HG02623 (cell line): Measurements from ENCODE around the gene AIG1.

Experiments used
- ATAC-seq: cut with Tn5 transposase; IDR thresholded peaks from one replicate; pipeline ENCODE4 v1.9.1; 2021; ENCODE audit warnings: moderate library complexity; ENCODE audit not compliant: unreplicated experiment

AIG1 gene

GRCh38 chr6:143192766-143193165 lies 132.1 kb downstream of the AIG1 start:
- ATAC-seq = no peak

- ATAC-seq = no peak
These were observed 132.9 kb downstream of the AIG1 start for GRCh38 chr6:143193571-143194094.

DNA sequence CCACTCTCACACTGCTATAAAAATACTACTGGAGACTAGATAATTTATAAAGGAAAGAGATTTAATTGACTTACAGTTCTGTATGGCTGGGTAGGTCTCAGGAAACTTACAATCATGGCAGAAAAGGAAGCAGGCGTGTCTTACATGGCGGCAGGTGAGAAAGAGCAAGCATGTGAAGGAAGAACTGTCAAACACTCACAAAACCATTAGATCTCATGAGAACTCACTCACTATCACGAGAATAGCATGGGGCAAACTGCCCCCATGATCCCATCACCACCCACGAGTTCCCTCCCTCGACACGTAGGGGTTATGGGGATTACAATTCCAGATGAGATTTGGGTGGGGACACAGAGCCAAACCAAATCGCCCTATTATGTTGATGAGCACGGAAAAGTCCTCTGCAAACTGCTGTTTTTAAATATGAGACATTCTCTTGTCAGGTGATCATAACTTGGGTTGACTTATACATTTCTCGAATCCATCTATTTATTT lies 133.5 kb downstream of the AIG1 start:
- no peak for ATAC-seq

DNA sequence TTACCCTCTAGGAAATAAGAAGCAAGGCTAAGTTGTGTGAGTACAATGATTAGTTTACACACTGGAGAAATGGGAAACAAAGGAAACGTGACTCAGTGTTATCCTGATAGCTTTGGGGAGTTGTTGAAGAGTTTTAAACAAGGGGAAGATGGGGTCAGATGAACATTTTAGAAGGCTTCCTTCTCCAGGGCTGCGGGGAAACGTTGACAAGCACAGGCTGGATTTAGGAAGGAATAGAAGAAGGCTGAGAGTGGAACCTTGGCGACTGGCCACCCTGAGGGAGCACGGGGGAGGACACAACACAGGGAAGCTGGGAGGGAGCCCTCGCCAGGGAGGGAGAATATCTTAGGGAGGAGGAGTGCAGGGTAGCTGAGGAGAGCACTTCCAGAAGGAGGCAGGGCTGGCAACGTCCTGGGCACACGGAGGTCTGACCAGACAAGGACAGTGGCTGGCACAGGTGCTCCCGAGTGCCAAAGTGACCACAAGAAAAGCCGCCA lies 134.7 kb downstream of the AIG1 start:
- ATAC-seq = no peak

DNA sequence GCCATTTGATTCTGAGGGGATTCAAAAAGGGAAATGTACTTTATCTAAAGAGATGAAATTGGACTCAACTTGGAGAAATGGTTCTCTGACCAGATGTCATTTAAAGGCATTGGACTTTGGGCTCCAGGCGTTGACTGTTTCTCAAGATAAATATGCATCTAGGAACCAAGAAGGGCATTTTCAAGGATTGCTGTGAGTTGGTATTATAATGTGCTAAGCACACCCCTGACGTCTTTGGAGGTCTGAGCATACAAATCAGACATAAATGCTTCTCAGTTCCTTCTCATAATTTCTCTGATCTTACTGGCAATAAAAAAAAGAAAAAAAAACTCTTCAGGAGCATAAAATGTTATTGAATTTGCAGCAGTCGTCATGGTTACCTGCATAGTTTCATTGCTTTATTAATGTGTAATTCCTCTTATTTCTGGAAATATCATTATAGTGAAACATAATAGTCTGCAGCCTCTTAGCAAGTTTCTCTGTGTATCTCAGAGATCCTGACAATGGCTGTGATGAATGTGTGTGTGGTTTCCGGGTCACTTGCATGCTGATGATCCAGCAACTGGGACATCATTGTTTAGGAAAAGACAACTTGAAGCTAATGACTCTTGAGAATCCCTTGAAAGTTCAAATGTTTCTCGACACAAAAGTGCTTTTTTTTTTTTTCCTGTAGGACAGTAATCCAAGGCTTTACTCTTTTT lies 136.0 kb downstream of the AIG1 start:
- ATAC-seq = no peak

DNA sequence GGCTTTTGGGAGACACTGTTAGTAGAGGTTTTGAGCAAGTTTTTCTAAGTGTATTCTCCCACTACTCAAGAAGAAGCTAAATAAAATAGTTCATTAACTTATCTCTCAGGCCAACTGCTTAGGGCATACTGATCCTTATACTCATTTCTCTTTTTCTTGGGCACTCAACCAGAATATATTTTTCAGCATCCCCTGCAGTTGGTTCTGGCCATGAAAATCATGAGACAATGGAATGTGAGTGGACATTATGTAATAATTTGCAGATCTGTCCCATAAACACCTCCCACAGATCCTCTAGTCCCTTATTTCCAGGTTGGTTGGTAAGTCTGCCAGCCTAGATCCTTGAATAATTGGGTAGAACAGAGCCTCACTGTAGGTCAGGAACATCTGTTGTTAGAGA lies 136.7 kb downstream of the AIG1 start:
- no peak for ATAC-seq

DNA sequence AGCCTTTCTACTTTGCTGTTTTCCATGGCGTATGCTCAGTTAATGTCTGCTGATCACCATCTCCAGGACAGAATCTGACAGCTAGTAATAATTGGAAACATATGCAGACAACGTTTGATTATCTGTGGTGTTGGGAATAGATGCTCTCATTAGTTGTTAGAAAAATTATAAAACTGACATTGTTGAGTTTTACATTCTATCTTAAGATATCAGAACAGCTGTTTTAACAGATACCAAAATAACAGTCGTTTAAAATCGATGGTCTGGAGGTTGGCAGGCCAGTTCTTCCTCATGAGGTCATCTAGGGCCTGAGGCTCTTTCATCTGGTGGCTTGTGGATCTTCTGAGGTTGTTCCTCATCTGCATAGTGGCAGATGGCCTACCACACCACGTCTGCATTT lies 137.6 kb downstream of the AIG1 start:
- ATAC-seq = no peak

GRCh38 chr6:143199291-143199690 lies 138.6 kb downstream of the AIG1 start:
- ATAC-seq = no peak

DNA sequence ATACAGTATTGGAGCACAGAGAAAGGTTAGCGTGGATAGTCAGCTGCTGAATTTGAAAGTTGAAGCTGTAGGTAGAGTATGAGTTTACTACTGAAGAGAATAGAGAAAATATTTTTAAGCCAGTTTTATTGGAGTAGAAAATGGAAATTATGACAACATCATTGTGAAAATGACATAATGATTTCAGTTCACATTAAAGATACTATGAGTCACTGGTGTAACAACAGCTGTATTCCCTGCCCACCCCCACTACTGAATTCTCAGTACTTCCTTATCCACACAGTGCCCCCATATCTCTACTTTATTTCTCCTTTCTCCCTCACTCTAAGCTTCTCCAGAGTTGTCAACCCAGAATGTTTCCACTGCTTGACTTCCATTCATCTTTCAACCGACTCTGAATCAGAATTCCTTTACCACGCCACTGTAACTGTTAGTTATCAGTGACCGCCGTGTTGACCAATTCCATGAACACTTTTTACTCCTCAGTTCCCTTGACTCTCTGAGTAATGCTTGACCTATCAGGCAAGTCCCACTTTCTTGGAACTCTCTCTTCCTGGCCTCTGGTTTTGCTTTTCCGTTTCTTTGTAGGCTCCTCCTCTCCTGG lies 139.6 kb downstream of the AIG1 start:
- no peak for ATAC-seq

DNA sequence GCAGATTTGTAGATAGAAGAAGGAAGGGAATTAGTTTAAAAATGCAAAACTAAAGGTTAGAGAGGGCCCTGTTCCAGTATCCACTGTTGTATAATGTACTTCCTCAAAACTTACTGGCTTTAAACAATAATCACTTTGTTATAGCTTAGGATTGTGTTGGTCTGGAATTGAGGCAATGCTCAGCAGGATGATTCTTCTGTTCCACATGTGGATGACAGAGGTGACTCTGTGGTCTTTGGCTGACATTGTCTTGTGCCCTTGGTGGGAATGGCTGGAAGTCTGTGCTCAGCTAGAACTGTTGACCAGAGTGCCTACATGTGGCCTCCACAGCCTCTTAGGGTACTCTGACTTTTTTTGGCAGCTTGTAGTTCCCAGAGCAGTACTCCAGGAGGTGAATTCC lies 143.4 kb downstream of the AIG1 start:
- no peak for ATAC-seq

DNA sequence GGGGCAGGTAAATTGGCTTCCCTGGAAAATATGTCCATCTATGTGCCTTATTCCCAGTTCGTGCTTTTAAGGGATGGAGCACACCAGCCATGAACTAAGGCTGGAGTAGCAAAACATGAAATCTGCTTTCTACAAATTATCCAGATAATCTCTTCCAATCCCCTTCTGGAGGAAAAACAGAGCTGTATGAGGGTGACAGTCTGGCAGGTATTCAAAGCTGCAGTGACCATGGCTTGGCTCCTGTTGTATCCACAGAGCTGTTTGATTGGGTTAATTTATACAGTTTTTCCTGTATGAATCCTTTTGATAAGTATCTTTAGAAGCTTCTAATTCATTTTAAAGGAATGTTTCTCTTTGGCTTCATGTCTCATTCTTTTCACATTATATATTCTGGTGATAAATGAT lies 144.4 kb downstream of the AIG1 start:
- ATAC-seq = no peak

- no peak for ATAC-seq
These were observed 144.9 kb downstream of the AIG1 start for GRCh38 chr6:143205585-143205984.

DNA sequence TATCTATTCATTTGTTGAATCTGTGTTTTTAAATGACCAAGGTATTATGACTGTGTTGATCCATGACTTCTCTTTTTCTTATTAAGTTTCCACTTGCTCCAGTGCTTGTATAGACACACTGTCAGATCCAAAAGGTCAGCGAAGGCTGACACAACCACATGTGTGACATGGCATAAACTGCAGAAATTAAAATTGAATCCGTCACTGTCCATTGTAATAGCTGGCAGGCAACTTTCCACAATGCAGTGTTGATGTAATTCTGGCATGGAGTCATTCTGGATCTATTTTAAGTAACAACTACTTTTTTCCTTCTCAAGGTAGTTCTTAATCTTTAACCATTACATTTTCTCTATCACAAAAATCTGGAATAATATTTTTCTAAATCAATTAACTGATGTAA lies 145.3 kb downstream of the AIG1 start:
- ATAC-seq = no peak

GRCh38 chr6:143206550-143206949 lies 145.9 kb downstream of the AIG1 start:
- no peak for ATAC-seq

GRCh38 chr6:143210420-143210819 lies 149.7 kb downstream of the AIG1 start:
- ATAC-seq = no peak

DNA sequence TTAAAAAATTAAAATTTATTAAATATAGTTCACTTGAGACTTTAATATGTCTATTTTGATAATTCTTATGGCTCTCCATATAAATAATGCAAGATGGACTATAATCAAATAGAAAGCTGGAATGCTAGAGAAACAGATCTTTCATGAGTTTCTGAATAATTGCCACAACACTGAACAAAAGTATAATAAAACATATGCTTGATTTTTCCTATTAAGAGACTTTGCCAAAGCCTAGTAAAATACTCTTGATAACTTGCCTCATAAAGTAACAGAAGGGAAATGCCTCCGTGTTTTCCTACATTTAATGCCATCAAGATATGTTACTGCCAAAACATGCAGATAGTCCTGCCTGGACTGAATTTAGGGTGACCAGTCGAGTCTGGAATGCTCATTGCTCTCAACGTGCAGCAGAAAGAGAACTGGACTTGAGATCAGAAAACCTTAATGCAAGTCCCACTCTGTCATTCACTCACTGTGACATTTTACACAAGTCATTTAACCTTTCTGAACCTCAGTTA lies 153.2 kb downstream of the AIG1 start:
- no peak for ATAC-seq

GRCh38 chr6:143215363-143215762 lies 154.7 kb downstream of the AIG1 start:
- ATAC-seq = no peak

GRCh38 chr6:143215771-143216170 lies 155.1 kb downstream of the AIG1 start:
- ATAC-seq = no peak

GRCh38 chr6:143218233-143218632 lies 157.5 kb downstream of the AIG1 start:
- no peak for ATAC-seq

DNA sequence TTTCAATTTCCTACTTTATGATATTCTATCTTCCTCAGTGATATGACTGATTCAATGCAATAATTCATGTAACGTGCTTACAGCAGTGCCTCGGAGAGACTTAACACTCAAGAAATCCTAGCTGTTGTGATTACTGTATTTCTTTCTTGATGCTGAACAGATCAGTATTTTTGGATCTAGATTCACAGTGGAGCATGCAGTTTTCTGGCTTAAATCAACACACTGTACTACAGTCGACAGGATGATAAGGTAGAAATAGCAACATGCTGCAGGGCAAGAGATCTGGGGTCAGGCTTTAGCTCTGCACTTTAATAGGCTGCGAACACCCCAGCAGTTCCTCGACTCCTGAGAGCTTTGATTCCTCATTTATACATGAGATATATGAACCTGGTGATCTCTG lies 161.0 kb downstream of the AIG1 start:
- ATAC-seq = no peak

DNA sequence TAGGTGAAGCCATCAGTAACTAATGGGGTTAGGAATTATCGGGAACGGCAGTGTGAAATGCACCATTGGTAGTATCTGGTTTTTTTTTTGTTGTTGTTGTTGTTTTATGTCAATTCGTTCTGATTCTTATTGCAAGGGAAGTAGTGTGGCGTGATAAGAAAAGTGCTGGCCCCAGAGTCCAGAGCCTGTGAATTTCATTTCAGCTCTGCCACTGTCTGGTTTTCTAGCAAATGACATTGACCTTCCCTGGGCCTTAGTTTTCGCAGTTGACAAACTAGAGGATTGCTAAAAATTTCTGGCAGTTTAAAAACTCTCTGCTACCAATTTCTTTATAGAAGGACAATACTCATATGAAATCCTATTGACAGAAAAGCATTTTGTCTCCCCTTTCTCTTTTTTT lies 161.6 kb downstream of the AIG1 start:
- no peak for ATAC-seq

GRCh38 chr6:143222801-143223231 lies 162.1 kb downstream of the AIG1 start:
- ATAC-seq = no peak
